Keratinocyte (primary cell): ENCODE results near the gene MIEF1. TPM values are rescaled to one million over a fixed set of nuclear protein-coding genes. Genes with fewer than 3 reads are reported as not detected.
"Not testable (repeated sequence)": the region's sequence is repeated elsewhere in the genome, so short reads cannot be mapped to it uniquely, and the experiment has no call there.

Experiments used
- DNase-seq: peaks from one replicate; pipeline ENCODE4 v3.0.0-alpha.2; 2011; ENCODE audit warnings: low read depth, missing footprints, low spot score
- FAIRE-seq: peaks from 2 replicates; lab custom pipeline; 2011; peaks lifted over from hg19 to GRCh38; lab: Jason Lieb, UNC
- H2AFZ ChIP-seq: 2 replicates; pipeline ENCODE4 v1.6.0; 2012; ENCODE audit warnings: low read length, control low read depth, inconsistent platforms; ENCODE audit not compliant: control insufficient read depth
- H3K27ac ChIP-seq: 2 replicates; pipeline ENCODE4 v1.5.1; 2011; ENCODE audit warnings: low read length; ENCODE audit not compliant: control insufficient read depth, insufficient read depth
- H3K27me3 ChIP-seq: 3 replicates; pipeline ENCODE4 v1.6.0; 2011; ENCODE audit warnings: low read length; ENCODE audit not compliant: control insufficient read depth, insufficient read depth; ENCODE audit errors: extremely low read depth
- H3K36me3 ChIP-seq, 2 experiments: 2 replicates in 1 of 2; 3 replicates in 1 of 2; pipeline ENCODE4 v1.5.1; 2011; ENCODE audit warnings: low read length in 2 of 2, mild to moderate bottlenecking in 1 of 2; ENCODE audit not compliant: control insufficient read depth in 2 of 2, insufficient read depth in 2 of 2; ENCODE audit errors: extremely low read depth in 1 of 2
- H3K4me1 ChIP-seq: 3 replicates; pipeline ENCODE4 v1.5.1; 2011; ENCODE audit warnings: low read length; ENCODE audit not compliant: control insufficient read depth, insufficient read depth; ENCODE audit errors: extremely low read depth
- H3K4me2 ChIP-seq: 3 replicates; pipeline ENCODE4 v1.6.0; 2011; ENCODE audit warnings: low read depth, low read length; ENCODE audit not compliant: control insufficient read depth, insufficient read depth; ENCODE audit errors: extremely low read depth
- H3K4me3 ChIP-seq, 3 experiments: fragments of 200-600 bp in 1 of 3; sonication (generic) in 1 of 3; 2 replicates in 2 of 3; 3 replicates in 1 of 3; pipeline ENCODE4 v1.5.1; 2011 to 2016; ENCODE audit warnings: low read length in 3 of 3, mild to moderate bottlenecking in 3 of 3, control low read depth in 2 of 3, inconsistent platforms in 1 of 3, low read depth in 1 of 3, mixed read lengths in 1 of 3, mixed run types in 1 of 3, moderate library complexity in 1 of 3; ENCODE audit not compliant: control insufficient read depth in 2 of 3, insufficient read depth in 2 of 3; ENCODE audit errors: extremely low read depth in 1 of 3
- H3K79me2 ChIP-seq: 2 replicates; pipeline ENCODE4 v1.6.0; 2012; ENCODE audit warnings: low read length; ENCODE audit not compliant: control insufficient read depth, insufficient read depth
- H3K9ac ChIP-seq: 3 replicates; pipeline ENCODE4 v1.6.0; 2011; ENCODE audit warnings: low read length; ENCODE audit not compliant: control insufficient read depth, insufficient read depth; ENCODE audit errors: extremely low read depth
- H3K9me1 ChIP-seq: 3 replicates; pipeline ENCODE4 v1.6.0; 2011; ENCODE audit warnings: low read length; ENCODE audit not compliant: control insufficient read depth, insufficient read depth; ENCODE audit errors: extremely low read depth
- H3K9me3 ChIP-seq: 2 replicates; pipeline ENCODE4 v1.5.1; 2012; ENCODE audit warnings: low read depth, low read length; ENCODE audit not compliant: control insufficient read depth
- H4K20me1 ChIP-seq: 3 replicates; pipeline ENCODE4 v1.6.0; 2011; ENCODE audit warnings: low read length; ENCODE audit not compliant: control insufficient read depth, insufficient read depth; ENCODE audit errors: extremely low read depth
- CTCF ChIP-seq, 3 experiments: IDR thresholded peaks in 1 of 3; conservative IDR thresholded peaks in 1 of 3; optimal IDR thresholded peaks in 1 of 3; 2 replicates in 2 of 3; 3 replicates in 1 of 3; pipeline versions ENCODE3 to v1.5.1; 2011; ENCODE audit warnings: low read length in 3 of 3, mild to moderate bottlenecking in 3 of 3, moderate library complexity in 2 of 3, control low read depth in 1 of 3, inconsistent platforms in 1 of 3; ENCODE audit not compliant: insufficient read depth in 2 of 3; ENCODE audit errors: extremely low read depth in 1 of 3
- EZH2 ChIP-seq: IDR thresholded peaks from one replicate; pipeline ENCODE4 v1.6.1; 2012; ENCODE audit warnings: inconsistent platforms, mild to moderate bottlenecking, low read length, moderate library complexity
- dilution Hi-C: fragments of 300-500 bp; cut with MboI; formaldehyde crosslinking; loops from one replicate; pipeline ENCODE4 v1.7.0; 2020; ENCODE audit warnings: low sequenced_read_pairs; ENCODE audit not compliant: extremely low pct_ligation_motif_present
- polyA plus RNA-seq, 5 experiments: library from polyadenylated mRNA; depleted of rRNA in 3 of 5; stranded (reverse) in 3 of 5; stranded (forward) in 1 of 5; unstranded in 1 of 5; fragments of >200 nt; gene quantifications; 1 replicate in 1 of 5; 2 replicates in 3 of 5; 3 replicates in 1 of 5; pipeline versions ENCODE4 v1.2.1 to v1.2.3, GENCODE V29; 2011 to 2012; ENCODE audit warnings: missing spikeins in 2 of 5, low read depth in 1 of 5, low replicate concordance in 1 of 5

Gene MIEF1
- polyA plus RNA-seq, 1 donor (not counting 4 experiments of a cell fraction or from before 2014, with no cell fraction given) = 18.4 TPM

GRCh38 chr22:39519681-39520225 is 17.7 kb downstream of the MIEF1 start:
- peaks cover 2% of the 10 kb centered on the region for H3K9me1 ChIP-seq
- peak overlapping the region; percentile 76 for H3K4me2 ChIP-seq
- peak overlapping the region; percentile 97 for H3K27ac ChIP-seq
- TF ChIP-seq CTCF (optimal IDR thresholded peaks at IDR 0.05 in 1 of 3, IDR thresholded peaks at IDR 0.05 in 1 of 3, conservative IDR thresholded peaks at IDR 0.05 in 1 of 3; ENCODE audit: extremely low read depth in 1 of 3, insufficient read depth in 2 of 3, low read length in 3 of 3) = peak; percentile 21 to 45 (median 26)
- TF ChIP-seq EZH2 = no peak
- no peaks in the 10 kb centered on the region for H3K9me3 ChIP-seq
- DNase-seq = peak; percentile 93
- peak overlapping the region; percentile 99 for H3K9ac ChIP-seq
- peak; percentile 86 for FAIRE-seq
- H3K79me2 ChIP-seq = peaks cover 34% of the 10 kb centered on the region
- peaks cover 26 to 42% of the 10 kb centered on the region in 2 experiments for H3K36me3 ChIP-seq
- dilution Hi-C loops = no loop called here
- H3K4me3 ChIP-seq = peak overlapping the region; percentile 79 to 93 (median 86)
- H3K4me1 ChIP-seq = peaks cover 21% of the 10 kb centered on the region
- H2AFZ ChIP-seq = peak overlapping the region; percentile 40
- no peaks in the 10 kb centered on the region for H3K27me3 ChIP-seq
- H4K20me1 ChIP-seq = peaks cover 34% of the 10 kb centered on the region

GRCh38 chr22:39520226-39521105 is 18.4 kb downstream of the MIEF1 start, which contains the start of gene ATF4:
Gene ATF4 (plus strand): TSS chr22:39520562. CDS start chr22:39521446, 884 bp downstream.
- peaks cover 41% of the 10 kb centered on the region for H4K20me1 ChIP-seq

GRCh38 chr22:39521106-39521885 is 19.2 kb downstream of the MIEF1 start:
- DNase-seq = peak; percentile 36
- dilution Hi-C loops = not testable (repeated sequence)

More at GRCh38 chr22:39520226-39521105, 18.4 kb downstream of the MIEF1 start, which contains the start of gene ATF4:
- H3K27ac ChIP-seq = peak within 1 kb of the TSS; percentile 97
- H3K9me3 ChIP-seq = no peaks in the 10 kb centered on the region
- peak within 1 kb of the TSS; percentile 98 for H2AFZ ChIP-seq
- H3K4me1 ChIP-seq = peaks cover 21% of the 10 kb centered on the region
- no peaks in the 10 kb centered on the region for H3K27me3 ChIP-seq
- peak within 1 kb of the TSS; percentile 96 for H3K4me2 ChIP-seq
- H3K9ac ChIP-seq = peak within 1 kb of the TSS; percentile 99
- TF ChIP-seq EZH2 (no peak), CTCF (optimal IDR thresholded peaks at IDR 0.05 in 1 of 3, IDR thresholded peaks at IDR 0.05 in 1 of 3, conservative IDR thresholded peaks at IDR 0.05 in 1 of 3; ENCODE audit: extremely low read depth in 1 of 3, insufficient read depth in 2 of 3, low read length in 3 of 3) (no peak)
- peaks cover 27% of the 10 kb centered on the region for H3K79me2 ChIP-seq
- H3K4me3 ChIP-seq = peak within 1 kb of the TSS; percentile 79 to 93 (median 86)
- H3K36me3 ChIP-seq = peaks cover 19 to 38% of the 10 kb centered on the region in 2 experiments
- dilution Hi-C loops = no loop called here
- FAIRE-seq = no peak
- H3K9me1 ChIP-seq = peaks cover 2% of the 10 kb centered on the region
- peak; percentile 58 for DNase-seq

More at GRCh38 chr22:39521106-39521885, 19.2 kb downstream of the MIEF1 start:
- H3K27me3 ChIP-seq, H3K9me3 ChIP-seq, FAIRE-seq, H3K9me1 ChIP-seq, H2AFZ ChIP-seq: not testable (repeated sequence)
- Histone ChIP-seq H3K36me3 (peaks cover 18 to 34% of the 10 kb centered on the region in 2 experiments), H3K4me1 (peaks cover 21% of the 10 kb centered on the region), H3K9ac (peak overlapping the region; percentile 99), H3K4me3 (peak overlapping the region; percentile 79 to 93 (median 86)), H3K4me2 (peak overlapping the region; percentile 96), H3K79me2 (peaks cover 26% of the 10 kb centered on the region), H4K20me1 (peaks cover 43% of the 10 kb centered on the region), H3K27ac (peak overlapping the region; percentile 97)
